Measurements from ENCODE around the gene RAPGEF1. TPM values are rescaled to one million over a fixed set of nuclear protein-coding genes. Genes with fewer than 3 reads are reported as not detected.

Gene RAPGEF1
- total and polyA plus RNA-seq, 3 donors from 2014 or later = 36.1 to 56.9 (median 55.8) TPM

- Histone ChIP-seq H3K36me3 (ENCODE audit: low read depth, missing control alignments) (no peaks in the 10 kb centered on the region), H3K27me3 (no peaks in the 10 kb centered on the region), H3K4me3 (no peak overlapping the region), H3K27ac (no peak overlapping the region), H3K4me1 (peaks cover 17% of the 10 kb centered on the region), H3K9me3 (no peaks in the 10 kb centered on the region)
- WGBS, 2 donors = 92 to 93% methylated on average over 2 to 4 of the region's 4 CpGs
- TF ChIP-seq POLR2A (IDR thresholded peaks at IDR 0.05) (no peak), CTCF (IDR thresholded peaks at IDR 0.05) (no peak)
- intact Hi-C loops (cut with DNase I; ENCODE audit: low total_unique reads) = no loop called here
- DNase-seq = no peak
These were observed 41.3 kb downstream of the RAPGEF1 start for GRCh38 chr9:131698618-131698985.

GRCh38 chr9:131697908-131698617 lies 41.8 kb downstream of the RAPGEF1 start:
- no peak for DNase-seq
- intact Hi-C loops (cut with DNase I; ENCODE audit: low total_unique reads) = no loop called here
- Histone ChIP-seq H3K27me3 (no peaks in the 10 kb centered on the region), H3K4me1 (peaks cover 20% of the 10 kb centered on the region), H3K36me3 (ENCODE audit: low read depth, missing control alignments) (no peaks in the 10 kb centered on the region), H3K9me3 (no peaks in the 10 kb centered on the region), H3K27ac (no peak overlapping the region), H3K4me3 (no peak overlapping the region)
- no peak for TF ChIP-seq POLR2A (IDR thresholded peaks at IDR 0.05)
- 67 to 74% methylated on average over 5 of the region's 5 CpGs for WGBS, 2 donors

- peaks cover 20% of the 10 kb centered on the region for H3K4me1 ChIP-seq
- WGBS, 2 donors = 34 to 50% methylated on average over 6 of the region's 6 CpGs
- TF ChIP-seq CTCF (IDR thresholded peaks at IDR 0.05) = no peak
- no peak for TF ChIP-seq POLR2A (IDR thresholded peaks at IDR 0.05)
- no peak overlapping the region for H3K27ac ChIP-seq
- peak; percentile 77 for DNase-seq
- intact Hi-C loops (cut with DNase I; ENCODE audit: low total_unique reads) = no loop called here
- H3K27me3 ChIP-seq = no peaks in the 10 kb centered on the region
- H3K36me3 ChIP-seq (ENCODE audit: low read depth, missing control alignments) = no peaks in the 10 kb centered on the region
- H3K9me3 ChIP-seq = no peaks in the 10 kb centered on the region
- H3K4me3 ChIP-seq = no peak overlapping the region
These were observed 42.8 kb downstream of the RAPGEF1 start for GRCh38 chr9:131697097-131697496.

- TF ChIP-seq CTCF (IDR thresholded peaks at IDR 0.05) = no peak
- Histone ChIP-seq H3K36me3 (ENCODE audit: low read depth, missing control alignments) (no peaks in the 10 kb centered on the region), H3K4me1 (peaks cover 20% of the 10 kb centered on the region), H3K27ac (no peak overlapping the region), H3K4me3 (no peak overlapping the region), H3K27me3 (no peaks in the 10 kb centered on the region), H3K9me3 (no peaks in the 10 kb centered on the region)
- WGBS, 2 donors = 91 to 97% methylated on average over 6 of the region's 6 CpGs
- intact Hi-C loops (cut with DNase I; ENCODE audit: low total_unique reads) = no loop called here
- DNase-seq = no peak
These were observed 43.9 kb downstream of the RAPGEF1 start for GRCh38 chr9:131695836-131696460.

- no peaks in the 10 kb centered on the region for H3K9me3 ChIP-seq
- no peak overlapping the region for H3K4me3 ChIP-seq
- H3K4me1 ChIP-seq = peaks cover 20% of the 10 kb centered on the region
- no peak for DNase-seq
- WGBS, 2 donors = 93 to 100% methylated on average over 3 to 5 of the region's 5 CpGs
- H3K36me3 ChIP-seq (ENCODE audit: low read depth, missing control alignments) = no peaks in the 10 kb centered on the region
- no peaks in the 10 kb centered on the region for H3K27me3 ChIP-seq
- intact Hi-C loops (cut with DNase I; ENCODE audit: low total_unique reads) = no loop called here
- no peak for TF ChIP-seq CTCF (IDR thresholded peaks at IDR 0.05)
- no peak overlapping the region for H3K27ac ChIP-seq
These were observed 44.5 kb downstream of the RAPGEF1 start for GRCh38 chr9:131695366-131695765.

All from testis (tissue), 3 donors.